GM21825 (cell line): ENCODE results near the gene FGD5.
A peak's percentile ranks its signal among the peaks of the same experiment; 100 is the strongest.

ENCODE experiments used
- ATAC-seq: cut with Tn5 transposase; IDR thresholded peaks from one replicate; pipeline ENCODE4 v1.9.1; 2021; ENCODE audit warnings: mild to moderate bottlenecking, moderate library complexity; ENCODE audit not compliant: unreplicated experiment

The FGD5 gene

GRCh38 chr3:14959359-14959943 is 140.7 kb downstream of the FGD5 start:
- ATAC-seq, result no peak

- no peak for ATAC-seq
These were observed 144.0 kb downstream of the FGD5 start for GRCh38 chr3:14962762-14963161.

- no peak for ATAC-seq
These were observed 148.5 kb downstream of the FGD5 start for GRCh38 chr3:14967285-14967684.

- ATAC-seq, result no peak
These were observed 150.9 kb downstream of the FGD5 start for GRCh38 chr3:14969671-14970070.

GRCh38 chr3:14976317-14976716 is 157.6 kb downstream of the FGD5 start:
- ATAC-seq, result no peak

GRCh38 chr3:14980689-14981088 is 161.9 kb downstream of the FGD5 start:
- peak; percentile 54 for ATAC-seq
